Inflammatory macrophage (primary cell): ENCODE measurements around the gene TMEM196.
"Not testable (repeated sequence)": the region's sequence is repeated elsewhere in the genome, so short reads cannot be mapped to it uniquely, and the experiment has no call there.

ENCODE experiments used
- DNase-seq, 2 donors: peaks; one replicate each; pipeline ENCODE4 v3.0.0-alpha.2; 2020 to 2022

Gene TMEM196

DNA sequence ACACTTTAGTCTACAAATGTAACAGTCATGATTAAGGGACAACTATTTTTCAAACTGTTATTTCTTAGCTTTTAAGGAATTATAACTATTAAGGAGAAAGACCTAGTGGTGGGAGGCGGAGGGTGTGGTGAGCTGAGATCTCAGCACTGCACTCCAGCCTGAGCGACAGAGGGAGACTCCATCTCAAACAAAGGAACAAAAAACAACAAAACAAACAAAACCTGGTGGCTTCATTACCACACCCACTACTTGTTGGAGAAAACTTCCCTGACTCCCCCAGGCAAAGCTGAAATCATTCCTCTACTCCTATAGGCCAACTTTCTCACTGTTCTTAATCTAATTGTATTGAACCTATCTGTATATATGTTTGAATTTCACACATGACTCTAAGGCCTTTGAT is 67.8 kb downstream of the TMEM196 start:
- DNase-seq, result no peak

DNA sequence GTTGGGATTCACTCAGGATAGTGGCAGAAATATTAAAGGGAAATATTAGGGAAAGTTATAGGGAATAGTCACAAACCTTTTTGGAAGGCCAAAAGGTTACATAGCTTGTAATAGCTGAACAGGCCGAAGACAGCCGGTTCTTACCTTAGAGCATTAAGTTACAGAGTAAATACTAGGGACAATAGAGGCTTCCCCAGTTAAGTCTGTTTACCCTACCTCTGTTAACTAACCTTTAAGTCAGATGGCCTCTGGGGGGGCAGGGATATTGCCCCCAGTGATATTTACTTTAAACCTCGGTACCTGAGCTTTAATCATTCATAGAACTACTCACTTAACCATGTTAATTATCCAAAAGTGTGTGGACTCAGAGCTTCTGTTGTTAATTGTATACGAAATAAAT is 71.9 kb downstream of the TMEM196 start:
- no peak for DNase-seq

DNA sequence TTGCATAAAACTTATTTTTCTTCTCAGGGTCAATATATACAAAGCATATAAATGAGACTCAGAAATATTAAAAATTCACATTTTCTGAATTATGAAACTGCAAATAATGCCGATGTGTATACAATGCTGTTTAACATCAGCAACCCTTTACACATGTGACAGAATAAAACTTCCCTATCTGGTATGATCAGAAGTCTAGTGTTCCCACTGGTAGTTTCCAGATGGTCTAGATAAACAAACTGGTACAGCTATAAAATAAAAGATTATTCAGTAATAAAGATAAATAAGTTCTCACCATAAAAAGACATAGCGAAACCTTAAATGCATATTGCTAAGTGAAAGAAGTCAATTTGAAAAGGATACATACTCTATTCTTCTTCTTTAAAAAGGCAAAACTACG is 72.5 kb downstream of the TMEM196 start:
- DNase-seq, result no peak

DNA sequence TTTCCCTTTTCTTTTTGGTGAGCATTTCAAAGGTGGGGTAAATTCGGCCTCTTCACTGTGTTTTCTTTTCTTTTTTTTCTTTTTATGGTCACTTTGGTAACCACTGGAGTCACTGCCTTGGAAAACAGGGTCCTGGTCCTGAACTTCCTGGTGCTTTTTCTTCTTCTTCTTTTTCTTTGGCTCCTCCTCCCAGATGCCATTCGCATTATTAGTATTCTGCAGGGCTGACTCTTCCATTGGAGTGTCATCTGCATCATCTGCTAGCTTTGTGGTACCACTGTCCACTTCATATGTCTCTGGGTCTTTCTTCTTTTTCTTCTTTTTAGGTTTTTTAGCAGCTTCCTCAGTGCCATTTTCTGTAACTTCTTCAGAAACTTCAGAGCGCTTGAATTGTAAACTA is 75.1 kb downstream of the TMEM196 start:
- no peak for DNase-seq

DNA sequence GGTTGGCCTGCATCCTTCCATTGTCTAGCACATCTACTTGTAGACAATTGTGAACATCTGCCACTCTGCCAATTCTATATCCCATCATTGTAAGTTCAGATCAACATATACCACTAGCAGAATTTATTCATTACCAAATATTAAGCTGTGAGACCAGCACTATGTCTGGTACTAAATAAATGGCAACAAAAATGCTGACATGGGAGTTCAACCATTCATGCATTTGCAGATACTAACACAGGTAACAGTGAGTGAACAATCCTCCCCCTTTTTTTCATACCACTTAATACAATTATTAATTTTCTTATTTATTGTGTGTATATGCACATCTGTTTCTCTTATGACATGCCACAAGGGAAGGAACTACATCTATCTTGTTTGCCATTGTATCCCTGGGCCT is 76.5 kb downstream of the TMEM196 start:
- DNase-seq, result no peak

DNA sequence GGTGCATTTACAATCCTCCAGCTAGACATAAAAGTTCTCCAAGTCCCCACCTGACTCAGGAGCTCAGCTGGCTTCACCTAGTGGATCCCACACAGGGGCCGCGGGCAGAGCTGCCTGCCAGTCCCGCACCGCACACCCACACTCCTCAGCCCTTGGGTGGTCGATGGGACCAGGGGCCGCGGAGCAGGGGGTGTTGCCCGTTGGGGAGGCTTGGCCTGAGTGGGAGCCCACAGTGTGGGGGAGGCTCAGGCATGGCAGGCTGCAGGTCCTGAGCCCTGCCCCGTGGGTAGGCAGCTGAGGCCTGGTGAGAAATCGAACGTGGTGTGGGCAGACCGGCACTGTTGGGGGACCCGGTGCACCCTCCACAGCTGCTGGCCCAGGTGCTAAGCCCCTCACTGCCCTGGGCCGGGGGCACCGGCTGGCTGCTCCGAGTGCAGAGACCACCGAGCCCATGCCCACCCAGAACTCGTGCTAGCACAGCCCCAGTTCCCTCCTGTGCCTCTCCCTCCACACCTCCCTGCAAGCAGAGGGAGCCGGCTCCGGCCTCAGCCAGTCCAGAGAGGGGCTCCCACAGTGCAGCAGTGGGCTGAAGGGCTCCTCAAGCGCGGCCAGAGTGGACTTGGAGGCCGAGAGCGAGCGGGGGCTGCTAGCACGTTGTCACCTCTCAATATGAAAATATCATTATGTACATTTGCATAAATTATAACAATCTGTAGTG is 81.1 kb downstream of the TMEM196 start:
- DNase-seq, result no peak

DNA sequence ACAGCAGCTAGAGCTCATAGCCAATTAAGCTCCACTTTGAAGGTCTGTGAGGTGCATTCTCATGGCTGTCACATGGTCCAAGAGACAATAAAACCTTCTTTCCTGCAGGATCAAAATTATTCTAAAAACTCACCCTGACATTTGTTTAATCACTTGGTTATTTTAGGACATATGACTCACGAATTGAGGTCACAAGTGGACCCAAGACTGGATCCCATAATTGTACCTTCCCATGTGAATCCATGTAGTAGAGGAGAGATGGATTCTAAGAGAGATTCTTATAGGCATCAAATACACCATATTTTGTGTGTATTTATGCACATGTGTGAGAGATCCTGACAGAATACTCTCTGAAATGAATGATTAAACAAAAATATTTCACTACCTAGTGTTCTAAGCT is 82.7 kb downstream of the TMEM196 start:
- DNase-seq, result no peak

DNA sequence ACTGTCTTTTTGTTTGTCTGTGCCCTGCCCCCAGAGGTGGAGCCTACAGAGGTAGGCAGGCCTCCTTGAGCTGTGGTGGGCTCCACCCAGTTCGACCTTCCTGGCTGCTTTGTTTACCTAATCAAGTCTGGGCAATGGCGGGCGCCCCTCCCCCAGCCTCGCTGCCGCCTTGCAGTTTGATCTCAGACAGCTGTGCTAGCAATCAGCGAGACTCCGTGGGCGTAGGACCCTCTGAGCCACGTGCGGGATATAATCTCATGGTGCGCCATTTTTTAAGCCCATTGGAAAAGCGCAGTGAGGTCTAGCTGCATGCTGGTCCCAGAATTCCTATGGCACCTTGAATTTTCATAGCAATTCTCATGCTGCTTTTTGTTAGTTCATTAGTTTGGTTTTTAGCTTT is 84.3 kb downstream of the TMEM196 start:
- DNase-seq, result not testable (repeated sequence)

DNA sequence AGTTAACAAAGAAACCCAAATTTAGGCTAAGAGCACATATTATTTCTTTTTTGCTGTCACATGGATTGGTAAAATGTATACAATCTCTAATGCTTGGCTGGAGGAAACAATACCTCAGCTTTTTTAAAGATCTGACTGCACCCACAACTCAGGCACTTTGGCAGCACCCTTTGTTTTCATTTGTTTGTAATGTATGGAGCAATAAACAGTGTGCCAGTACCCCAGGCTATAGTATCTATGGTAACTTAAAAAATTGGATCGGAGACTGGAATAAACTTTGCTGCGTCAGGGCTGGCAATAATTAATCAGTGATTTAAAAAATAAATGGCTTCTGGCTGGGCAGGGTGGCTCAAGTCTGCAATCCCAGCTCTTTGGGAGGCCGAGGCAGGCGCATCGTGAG is 91.8 kb downstream of the TMEM196 start:
- no peak for DNase-seq

DNA sequence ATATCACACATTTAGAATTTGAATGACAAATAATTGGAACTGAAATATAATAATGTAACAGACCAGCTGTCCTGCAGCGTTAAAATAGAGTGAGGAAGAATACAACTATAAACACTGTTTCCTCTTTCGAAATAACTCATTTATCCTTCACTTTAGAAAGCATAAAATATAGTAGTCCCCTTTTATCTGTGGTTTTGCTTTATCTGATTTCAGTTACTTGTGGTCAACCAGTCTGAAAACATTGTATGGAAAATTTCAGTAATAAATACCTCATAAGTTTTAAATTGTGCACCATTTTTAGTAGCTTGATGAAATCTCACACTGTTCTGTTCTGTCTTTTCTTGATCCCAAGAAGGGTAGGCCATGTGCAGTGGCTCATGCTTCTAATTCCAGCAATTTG is 96.2 kb downstream of the TMEM196 start:
- DNase-seq, result no peak

DNA sequence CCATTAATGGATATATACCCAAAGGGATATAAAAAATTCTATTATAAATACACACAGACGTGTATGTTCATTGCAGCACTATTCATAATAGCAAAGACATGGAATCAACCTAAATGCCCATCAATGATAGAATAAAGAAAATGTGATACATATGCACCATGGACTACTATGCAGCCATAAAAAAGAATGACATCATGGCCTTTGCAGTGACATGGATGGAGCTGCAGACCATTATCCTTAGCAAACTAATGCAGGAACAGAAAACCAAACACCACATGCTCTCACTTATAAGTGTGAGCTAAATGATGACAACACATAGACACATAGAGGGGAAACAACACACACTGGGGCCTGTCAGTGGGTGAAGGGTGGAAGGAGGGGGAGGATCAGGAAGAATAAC is 97.6 kb downstream of the TMEM196 start:
- no peak for DNase-seq

DNA sequence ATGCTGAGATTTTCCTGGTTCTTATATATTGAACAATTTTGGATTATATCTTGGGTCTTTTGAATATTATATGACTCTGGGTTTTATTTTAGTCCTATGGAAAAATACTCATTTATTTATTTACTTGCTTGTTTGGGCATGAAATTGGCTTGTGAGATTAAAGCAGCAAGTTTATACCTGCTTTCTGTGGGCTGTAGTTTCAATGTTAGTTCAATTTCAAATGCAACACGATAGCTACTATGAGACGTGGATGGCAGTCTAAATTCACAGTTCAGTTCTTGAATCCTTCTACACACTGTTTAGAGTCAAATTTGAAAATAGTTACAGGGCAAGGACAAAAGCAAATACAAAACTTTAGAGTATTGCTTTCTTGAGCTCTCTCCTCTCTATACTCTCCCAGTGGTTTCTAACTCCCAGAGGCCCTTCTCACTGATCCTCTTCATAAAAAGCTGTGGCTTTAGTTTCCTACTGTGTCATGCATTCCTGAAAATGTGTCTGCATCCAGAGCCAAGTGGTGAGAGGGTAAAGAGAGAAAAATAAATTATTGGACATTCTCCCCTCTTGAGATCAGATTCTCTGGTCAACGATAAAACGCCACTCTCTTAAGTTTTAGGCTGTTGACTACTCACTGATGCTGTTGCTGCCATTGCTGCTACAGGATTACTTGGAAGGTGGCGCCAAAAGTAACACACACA is 99.0 kb downstream of the TMEM196 start:
- DNase-seq, result no peak

DNA sequence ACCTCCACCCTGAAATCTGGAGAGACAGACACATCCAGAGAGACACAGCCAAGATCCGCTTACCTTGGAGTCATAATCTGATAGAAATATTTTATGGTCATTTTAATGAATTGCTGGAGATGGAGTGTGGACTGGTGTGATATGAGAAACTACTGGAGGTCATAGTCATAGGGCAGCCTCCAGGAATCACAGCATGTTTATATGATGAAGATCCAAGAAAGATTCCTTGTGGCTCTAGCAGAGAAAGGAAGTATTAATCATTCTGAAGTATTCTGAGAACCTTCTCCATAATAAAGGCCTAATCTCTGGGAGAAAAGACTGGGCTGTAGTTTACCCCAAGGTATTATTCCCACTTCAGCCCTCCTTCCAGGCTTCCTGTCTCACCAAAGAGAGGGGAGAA is 102.6 kb downstream of the TMEM196 start:
- no peak for DNase-seq
